Liver (tissue), 3 donors: ENCODE results near the gene SLC26A1.

ENCODE experiments used
- JUND ChIP-seq, 2 donors: IDR thresholded peaks; 2 replicates each; pipeline ENCODE4 v1.6.1; 2016; ENCODE audit warnings: antibody characterized with exemption in 2 of 2
- RXRA ChIP-seq, 2 donors: IDR thresholded peaks; 2 replicates each; pipeline ENCODE4 v1.6.1; 2017 to 2018; ENCODE audit warnings: antibody characterized with exemption in 2 of 2, mild to moderate bottlenecking in 1 of 2
- SP1 ChIP-seq: IDR thresholded peaks from 2 replicates; pipeline ENCODE4 v1.6.1; 2018; ENCODE audit warnings: antibody characterized with exemption, mild to moderate bottlenecking
- YY1 ChIP-seq: IDR thresholded peaks from 2 replicates; pipeline ENCODE4 v1.6.1; 2016; ENCODE audit warnings: antibody characterized with exemption, mild to moderate bottlenecking
- TF ChIP-seq, protein P1 (sequence below): fragments of 150-350 bp; IDR thresholded peaks from 2 replicates; pipeline ENCODE4 v1.5.1; 2017; ENCODE audit warnings: improper control_type of control experiment, low read depth, low read length; ENCODE audit not compliant: missing input control
- TF ChIP-seq, protein P2 (sequence below): IDR thresholded peaks from 2 replicates; pipeline ENCODE4 v1.6.1; 2016; ENCODE audit warnings: antibody characterized with exemption
- TF ChIP-seq, protein P3 (sequence below): IDR thresholded peaks from 2 replicates; pipeline ENCODE4 v1.6.1; 2016; ENCODE audit warnings: antibody characterized with exemption
- donor health status: healthy.
- donor health status: healthy.

DNA sequence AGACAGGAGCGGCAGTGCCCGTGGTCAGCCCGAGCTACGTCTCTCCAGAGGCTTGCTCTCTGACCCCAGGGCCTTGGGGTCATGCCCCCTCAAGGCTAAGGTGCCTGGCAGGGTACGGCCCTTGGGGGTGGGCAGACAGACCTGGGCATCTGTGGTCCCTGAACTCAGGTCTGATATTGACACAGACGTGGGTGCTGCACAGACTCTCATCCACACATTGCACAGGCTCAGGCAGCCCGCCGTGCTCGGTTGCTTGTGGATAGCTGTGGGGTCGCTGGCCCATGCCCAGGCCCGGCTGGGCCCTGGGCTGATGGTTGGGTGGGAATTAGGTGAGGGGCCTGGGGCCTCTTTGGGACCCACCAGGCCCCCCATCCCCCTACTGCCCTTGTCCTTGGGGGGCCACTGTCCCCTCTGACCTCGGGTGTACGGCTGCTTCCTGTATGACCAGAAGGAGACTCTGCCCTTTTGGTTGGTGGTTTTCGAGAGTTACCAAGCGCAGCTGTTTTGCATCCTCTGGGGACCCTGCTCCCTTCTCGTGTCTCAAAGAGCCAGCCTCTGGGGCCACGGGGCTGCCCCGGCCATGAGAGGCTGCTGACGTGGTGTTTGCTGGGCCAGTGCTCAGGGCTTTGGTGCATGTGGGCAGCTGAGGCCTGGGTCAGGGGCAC lies 28.3 kb upstream of the SLC26A1 start:
- TF ChIP-seq SP1 (no peak), YY1 (no peak), JUND (IDR thresholded peaks at IDR 0.05) (no peak), RXRA (IDR thresholded peaks at IDR 0.05) (no peak)
- TF ChIP-seq, protein P1, sequence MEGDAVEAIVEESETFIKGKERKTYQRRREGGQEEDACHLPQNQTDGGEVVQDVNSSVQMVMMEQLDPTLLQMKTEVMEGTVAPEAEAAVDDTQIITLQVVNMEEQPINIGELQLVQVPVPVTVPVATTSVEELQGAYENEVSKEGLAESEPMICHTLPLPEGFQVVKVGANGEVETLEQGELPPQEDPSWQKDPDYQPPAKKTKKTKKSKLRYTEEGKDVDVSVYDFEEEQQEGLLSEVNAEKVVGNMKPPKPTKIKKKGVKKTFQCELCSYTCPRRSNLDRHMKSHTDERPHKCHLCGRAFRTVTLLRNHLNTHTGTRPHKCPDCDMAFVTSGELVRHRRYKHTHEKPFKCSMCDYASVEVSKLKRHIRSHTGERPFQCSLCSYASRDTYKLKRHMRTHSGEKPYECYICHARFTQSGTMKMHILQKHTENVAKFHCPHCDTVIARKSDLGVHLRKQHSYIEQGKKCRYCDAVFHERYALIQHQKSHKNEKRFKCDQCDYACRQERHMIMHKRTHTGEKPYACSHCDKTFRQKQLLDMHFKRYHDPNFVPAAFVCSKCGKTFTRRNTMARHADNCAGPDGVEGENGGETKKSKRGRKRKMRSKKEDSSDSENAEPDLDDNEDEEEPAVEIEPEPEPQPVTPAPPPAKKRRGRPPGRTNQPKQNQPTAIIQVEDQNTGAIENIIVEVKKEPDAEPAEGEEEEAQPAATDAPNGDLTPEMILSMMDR = no peak
- TF ChIP-seq, protein P2, sequence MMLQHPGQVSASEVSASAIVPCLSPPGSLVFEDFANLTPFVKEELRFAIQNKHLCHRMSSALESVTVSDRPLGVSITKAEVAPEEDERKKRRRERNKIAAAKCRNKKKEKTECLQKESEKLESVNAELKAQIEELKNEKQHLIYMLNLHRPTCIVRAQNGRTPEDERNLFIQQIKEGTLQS = no peak
- TF ChIP-seq, protein P3, sequence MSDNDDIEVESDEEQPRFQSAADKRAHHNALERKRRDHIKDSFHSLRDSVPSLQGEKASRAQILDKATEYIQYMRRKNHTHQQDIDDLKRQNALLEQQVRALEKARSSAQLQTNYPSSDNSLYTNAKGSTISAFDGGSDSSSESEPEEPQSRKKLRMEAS = no peak
